Suprapubic skin (tissue), 4 donors: ENCODE data around the gene CEP70. TPM values are rescaled to one million over a fixed set of nuclear protein-coding genes. Genes with fewer than 3 reads are reported as not detected.
A peak's percentile ranks its signal among the peaks of the same experiment; 100 is the strongest.
"Not testable (repeated sequence)": the region's sequence is repeated elsewhere in the genome, so short reads cannot be mapped to it uniquely, and the experiment has no call there.

ENCODE experiments used
- DNase-seq, 2 donors: peaks; one replicate each; pipeline ENCODE4 v3.0.0-alpha.2; 2019; ENCODE audit warnings: low spot score in 2 of 2
- H3K27ac ChIP-seq: fragments of 200-600 bp; sonication (generic); one replicate; pipeline ENCODE4 v1.5.1; 2019
- H3K27me3 ChIP-seq: fragments of 200-600 bp; sonication (generic); one replicate; pipeline ENCODE4 v1.5.1; 2019
- H3K36me3 ChIP-seq: fragments of 200-600 bp; sonication (generic); one replicate; pipeline ENCODE4 v1.5.1; 2019
- H3K4me1 ChIP-seq: fragments of 200-600 bp; sonication (generic); one replicate; pipeline ENCODE4 v1.5.1; 2019
- H3K4me3 ChIP-seq: fragments of 200-600 bp; sonication (generic); one replicate; pipeline ENCODE4 v1.5.1; 2019; ENCODE audit warnings: mild to moderate bottlenecking
- H3K9me3 ChIP-seq: fragments of 200-600 bp; sonication (generic); one replicate; pipeline ENCODE4 v1.5.1; 2019
- CTCF ChIP-seq, 2 donors: fragments of 200-600 bp in 1 of 2; fragments of 450-650 bp in 1 of 2; sonication (generic) in 1 of 2; IDR thresholded peaks; one replicate each; pipeline ENCODE4 v1.5.1; 2016 to 2019; ENCODE audit warnings: antibody characterized with exemption in 2 of 2, mild to moderate bottlenecking in 1 of 2, moderate library complexity in 1 of 2
- EP300 ChIP-seq: sonication (generic); formaldehyde crosslinking; IDR thresholded peaks from one replicate; pipeline ENCODE4 v1.6.1; 2017; ENCODE audit warnings: antibody characterized with exemption
- POLR2A ChIP-seq, 2 donors: fragments of 450-650 bp; IDR thresholded peaks; one replicate each; pipeline ENCODE4 v1.6.1; 2017; ENCODE audit warnings: antibody characterized with exemption in 2 of 2, mild to moderate bottlenecking in 2 of 2, moderate library complexity in 2 of 2
- POLR2AphosphoS5 ChIP-seq, 3 donors: sonication (generic); formaldehyde crosslinking; IDR thresholded peaks; one replicate each; pipeline ENCODE4 v1.6.1; 2017; ENCODE audit warnings: antibody characterized with exemption in 3 of 3
- WGBS: methylation state at CpG from one replicate; pipeline ENCODE4 v1.1.5; 2018; 5-methylcytosine and 5-hydroxymethylcytosine counted together
- total RNA-seq, 4 donors: library from RNA; depleted of rRNA; stranded (reverse); fragments of >200 nt; gene quantifications; one replicate each; pipeline ENCODE4 v1.1.0, GENCODE V29; 2016

Gene CEP70
- total RNA-seq, 4 donors from 2014 or later = 6.3 to 15.7 (median 7.2) TPM

- no peak for DNase-seq
- 79% methylated on average over 6 of the region's 6 CpGs for WGBS
- H3K27ac ChIP-seq = no peak overlapping the region
- peak overlapping the region; percentile 75 for H3K4me3 ChIP-seq
- TF ChIP-seq POLR2A (IDR thresholded peaks at IDR 0.05) (no peak), CTCF (IDR thresholded peaks at IDR 0.05) (no peak)
- no peaks in the 10 kb centered on the region for H3K9me3 ChIP-seq
- no peaks in the 10 kb centered on the region for H3K36me3 ChIP-seq
- peaks cover 16% of the 10 kb centered on the region for H3K4me1 ChIP-seq
- H3K27me3 ChIP-seq = no peaks in the 10 kb centered on the region
Measured at GRCh38 chr3:138609898-138610266, 15.8 kb upstream of the CEP70 start.

- peak within 1 kb of the TSS; percentile 75 for H3K4me3 ChIP-seq
- no peaks in the 10 kb centered on the region for H3K9me3 ChIP-seq
- TF ChIP-seq POLR2AphosphoS5 (IDR thresholded peaks at IDR 0.05) (peak in 1 of 3 donors; percentile 69), EP300 (no peak), CTCF (IDR thresholded peaks at IDR 0.05) (no peak), POLR2A (IDR thresholded peaks at IDR 0.05) (no peak)
- peak within 1 kb of the TSS; percentile 95 for H3K27ac ChIP-seq
- DNase-seq = peak; percentile 79 to 90
- no peaks in the 10 kb centered on the region for H3K27me3 ChIP-seq
- peaks cover 16% of the 10 kb centered on the region for H3K4me1 ChIP-seq
- no peaks in the 10 kb centered on the region for H3K36me3 ChIP-seq
- WGBS = 4% methylated on average over 20 of the region's 68 CpGs
Measured at GRCh38 chr3:138608322-138609135, 14.5 kb upstream of the CEP70 start, which contains the start of gene FAIM. Gene FAIM (plus strand): TSS chr3:138608771. CDS start chr3:138619727, 10,956 bp downstream.

GRCh38 chr3:138604106-138604595 lies 10.1 kb upstream of the CEP70 start:
- not testable (repeated sequence) for H3K4me1 ChIP-seq, H3K27ac ChIP-seq, H3K4me3 ChIP-seq, H3K9me3 ChIP-seq, H3K36me3 ChIP-seq, DNase-seq, H3K27me3 ChIP-seq
- WGBS = 97% methylated on average over 5 of the region's 5 CpGs

GRCh38 chr3:138601661-138602060 lies 7.6 kb upstream of the CEP70 start:
- WGBS = 81% methylated on average over 2 of the region's 2 CpGs
- H3K4me1 ChIP-seq, H3K4me3 ChIP-seq, H3K27ac ChIP-seq, H3K27me3 ChIP-seq, H3K36me3 ChIP-seq, H3K9me3 ChIP-seq, DNase-seq: not testable (repeated sequence)

- Histone ChIP-seq H3K4me1 (no peaks in the 10 kb centered on the region), H3K4me3 (no peak overlapping the region), H3K27me3 (no peaks in the 10 kb centered on the region), H3K9me3 (no peaks in the 10 kb centered on the region), H3K36me3 (no peaks in the 10 kb centered on the region), H3K27ac (no peak overlapping the region)
- 54% methylated on average over 8 of the region's 8 CpGs for WGBS
- no peak for DNase-seq
- TF ChIP-seq CTCF (IDR thresholded peaks at IDR 0.05) (no peak), POLR2AphosphoS5 (IDR thresholded peaks at IDR 0.05) (no peak), POLR2A (IDR thresholded peaks at IDR 0.05) (no peak), EP300 (no peak)
Measured at GRCh38 chr3:138600100-138600745, 6.2 kb upstream of the CEP70 start.

- no peak overlapping the region for H3K4me3 ChIP-seq
- H3K27me3 ChIP-seq = no peaks in the 10 kb centered on the region
- H3K9me3 ChIP-seq = no peaks in the 10 kb centered on the region
- WGBS = 94% methylated on average over 3 of the region's 3 CpGs
- H3K4me1 ChIP-seq = peaks cover 3% of the 10 kb centered on the region
- no peak for DNase-seq
- H3K36me3 ChIP-seq = no peaks in the 10 kb centered on the region
- no peak overlapping the region for H3K27ac ChIP-seq
- TF ChIP-seq EP300 = no peak
- no peak for TF ChIP-seq CTCF (IDR thresholded peaks at IDR 0.05)
- TF ChIP-seq POLR2A (IDR thresholded peaks at IDR 0.05) = no peak
- TF ChIP-seq POLR2AphosphoS5 (IDR thresholded peaks at IDR 0.05) = no peak
Measured at GRCh38 chr3:138598534-138598933, 4.5 kb upstream of the CEP70 start.

GRCh38 chr3:138597186-138597976 lies 3.3 kb upstream of the CEP70 start:
- 78% methylated on average over 6 of the region's 6 CpGs for WGBS
- H3K4me3 ChIP-seq, H3K36me3 ChIP-seq, H3K27ac ChIP-seq, DNase-seq, H3K27me3 ChIP-seq, H3K9me3 ChIP-seq: not testable (repeated sequence)
- H3K4me1 ChIP-seq = peaks cover 15% of the 10 kb centered on the region
